IMR-90 (cell line): Measurements from ENCODE around the gene MRPS5. TPM values are rescaled to one million over a fixed set of nuclear protein-coding genes. Genes with fewer than 3 reads are reported as not detected.

Experiments
- ATAC-seq: fragments of 200-7000 bp; cut with Tn5 transposase; 2 replicates; pipeline ENCODE4 v1.9.1; 2020; ENCODE audit warnings: low read depth, mild to moderate bottlenecking, moderate library complexity
- BruUV-seq: library from RNA; stranded (reverse); fragments of 400-500 nt; replicated peaks from 2 replicates; lab custom pipeline; 2021; lab: Mats Ljungman, UMichigan
- CTCF ChIA-PET: fragments of 300-600 bp; formaldehyde crosslinking; extraction: SDS; loops from one replicate; lab custom pipeline; 2021; ENCODE audit warnings: antibody characterized with exemption; lab: Yijun Ruan, JAX
- POLR2A ChIA-PET: fragments of 300-600 bp; sonication (Branson Sonifier 250); formaldehyde crosslinking; loops from one replicate; lab custom pipeline; 2022; ENCODE audit warnings: antibody characterized with exemption; ENCODE audit not compliant: unreplicated experiment; lab: Charles Lee
- DNase-seq: peaks from one replicate; pipeline ENCODE4 v3.0.0; 2013
- H2AFZ ChIP-seq: replicated peaks from 2 replicates; pipeline ENCODE3; 2013; ENCODE audit warnings: low read length, mild to moderate bottlenecking; ENCODE audit not compliant: poor library complexity
- H2AK5ac ChIP-seq: 2 replicates; pipeline ENCODE4 v1.6.1; 2013; ENCODE audit warnings: low read depth, low read length, inconsistent platforms
- H2AK9ac ChIP-seq: replicated peaks from 2 replicates; pipeline ENCODE3; 2013; ENCODE audit warnings: mild to moderate bottlenecking, low read depth, low read length, moderate library complexity; ENCODE audit not compliant: poor library complexity
- H2BK120ac ChIP-seq: 2 replicates; pipeline ENCODE4 v1.6.1; 2013; ENCODE audit warnings: low read depth, low read length, inconsistent platforms
- H2BK15ac ChIP-seq: 3 replicates; pipeline ENCODE4 v1.6.1; 2013; ENCODE audit warnings: low read depth, low read length, inconsistent platforms
- H2BK20ac ChIP-seq: 2 replicates; pipeline ENCODE4 v1.6.1; 2013; ENCODE audit warnings: low read depth, mild to moderate bottlenecking, inconsistent platforms, low read length, moderate library complexity
- H2BK5ac ChIP-seq: 2 replicates; pipeline ENCODE4 v1.6.1; 2013; ENCODE audit warnings: mild to moderate bottlenecking, low read depth, low read length, inconsistent platforms; ENCODE audit not compliant: poor library complexity, severe bottlenecking
- H3K14ac ChIP-seq: replicated peaks from 2 replicates; pipeline ENCODE4 v1.6.1; 2013; ENCODE audit warnings: low read depth, low read length, inconsistent platforms
- H3K18ac ChIP-seq: 2 replicates; pipeline ENCODE4 v1.6.1; 2013; ENCODE audit warnings: low read depth, low read length, control low read depth
- H3K23ac ChIP-seq: 2 replicates; pipeline ENCODE4 v1.6.1; 2013; ENCODE audit warnings: low read depth, low read length, inconsistent platforms
- H3K27ac ChIP-seq: 2 replicates; pipeline ENCODE4 v1.5.1; 2013; ENCODE audit warnings: mild to moderate bottlenecking, control low read depth, low read length; ENCODE audit not compliant: insufficient read depth
- H3K27me3 ChIP-seq: 2 replicates; pipeline ENCODE4 v1.6.1; 2013; ENCODE audit warnings: low read length; ENCODE audit not compliant: control insufficient read depth, insufficient read depth
- H3K36me3 ChIP-seq: 2 replicates; pipeline ENCODE4 v1.6.1; 2013; ENCODE audit warnings: low read length, mixed read lengths; ENCODE audit not compliant: control insufficient read depth, insufficient read depth
- H3K4ac ChIP-seq: 2 replicates; pipeline ENCODE4 v1.6.1; 2013; ENCODE audit warnings: low read depth, low read length, inconsistent platforms
- H3K4me1 ChIP-seq: 2 replicates; pipeline ENCODE4 v1.6.1; 2013; ENCODE audit warnings: low read length, mixed read lengths; ENCODE audit not compliant: control insufficient read depth, insufficient read depth
- H3K4me2 ChIP-seq: 2 replicates; pipeline ENCODE4 v1.6.1; 2013; ENCODE audit warnings: low read depth, mild to moderate bottlenecking, control low read depth, low read length, moderate library complexity
- H3K4me3 ChIP-seq: 2 replicates; pipeline ENCODE4 v1.5.1; 2013; ENCODE audit warnings: low read depth, mild to moderate bottlenecking, control low read depth, low read length, moderate library complexity; ENCODE audit not compliant: insufficient read depth
- H3K56ac ChIP-seq: 2 replicates; pipeline ENCODE4 v1.6.1; 2013; ENCODE audit warnings: low read length, inconsistent platforms; ENCODE audit not compliant: insufficient read depth; ENCODE audit errors: extremely low read depth
- H3K79me1 ChIP-seq, 2 experiments: 2 replicates each; pipeline ENCODE4 v1.6.1; 2013; ENCODE audit warnings: low read length in 2 of 2, inconsistent platforms in 1 of 2, low read depth in 1 of 2
- H3K9ac ChIP-seq: 2 replicates; pipeline ENCODE4 v1.6.1; 2013; ENCODE audit warnings: low read depth, low read length, control low read depth
- H3K9me1 ChIP-seq: 2 replicates; pipeline ENCODE4 v1.6.1; 2013; ENCODE audit warnings: low read length, inconsistent platforms; ENCODE audit not compliant: insufficient read depth
- H3K9me3 ChIP-seq: 2 replicates; pipeline ENCODE4 v1.6.1; 2013; ENCODE audit warnings: low read length; ENCODE audit not compliant: control insufficient read depth, insufficient read depth
- H4K20me1 ChIP-seq: 2 replicates; pipeline ENCODE4 v1.6.1; 2013; ENCODE audit warnings: low read length, inconsistent platforms; ENCODE audit not compliant: insufficient read depth
- H4K5ac ChIP-seq: 2 replicates; pipeline ENCODE4 v1.6.1; 2013; ENCODE audit warnings: mild to moderate bottlenecking, low read depth, low read length, control low read depth
- H4K8ac ChIP-seq, 2 experiments: 2 replicates each; pipeline ENCODE4 v1.6.1; 2013; ENCODE audit warnings: low read depth in 2 of 2, low read length in 2 of 2, control low read depth in 1 of 2, inconsistent platforms in 1 of 2
- H4K91ac ChIP-seq: 2 replicates; pipeline ENCODE4 v1.6.1; 2013; ENCODE audit warnings: low read depth, low read length, inconsistent platforms; ENCODE audit not compliant: insufficient read depth
- SMC3 ChIP-seq: fragments of 150-350 bp; IDR thresholded peaks from 2 replicates; pipeline ENCODE4 v1.6.1; 2016; ENCODE audit warnings: low read depth, mild to moderate bottlenecking, antibody characterized with exemption, low read length, moderate library complexity
- WGBS, 2 experiments: methylation state at CpG; one replicate each; pipeline versions ENCODE4 v1.1.5 to v1.1.7; 2013; ENCODE audit warnings: missing lambda C conversion rate in 2 of 2; ENCODE audit not compliant: insufficient read length in 1 of 2; ENCODE audit errors: extremely low coverage in 2 of 2; 5-methylcytosine and 5-hydroxymethylcytosine counted together
- dilution Hi-C: fragments of 300-500 bp; cut with HindIII; formaldehyde crosslinking; loops from one replicate; pipeline ENCODE4 v1.14.3; 2018; ENCODE audit warnings: low sequenced_read_pairs; ENCODE audit not compliant: unreplicated experiment
- in situ Hi-C: fragments of 300-500 bp; cut with MboI; formaldehyde crosslinking; loops from 3 replicates; pipeline ENCODE4 v1.14.3; 2019; ENCODE audit warnings: low sequenced_read_pairs, inconsistent platforms, mixed read lengths
- intact Hi-C: fragments of 100-400 bp; cut with micrococcal nuclease; formaldehyde crosslinking; loops from 2 replicates; pipeline ENCODE4 v1.10.0; 2022
- polyA plus RNA-seq, 3 experiments: library from polyadenylated mRNA; depleted of rRNA; stranded (reverse); fragments of >200 nt; gene quantifications; 2 replicates each; pipeline ENCODE4 v1.2.3, GENCODE V29; 2012; ENCODE audit warnings: low replicate concordance in 1 of 3
- total RNA-seq: library from RNA; depleted of rRNA; stranded (reverse); fragments of >200 nt; gene quantifications from 2 replicates; pipeline ENCODE4 v1.2.3, GENCODE V29; 2012
- TF ChIP-seq, protein P1 (sequence below): conservative IDR thresholded peaks from 2 replicates; pipeline ENCODE4 v1.5.1; 2012; ENCODE audit warnings: mild to moderate bottlenecking, low read depth, low read length, improper control_type of control experiment

MRPS5 gene
- total and polyA plus RNA-seq, 2 of the 4 experiments (the other 2 are of a cell fraction) = 27.6 to 44.1 TPM

DNA sequence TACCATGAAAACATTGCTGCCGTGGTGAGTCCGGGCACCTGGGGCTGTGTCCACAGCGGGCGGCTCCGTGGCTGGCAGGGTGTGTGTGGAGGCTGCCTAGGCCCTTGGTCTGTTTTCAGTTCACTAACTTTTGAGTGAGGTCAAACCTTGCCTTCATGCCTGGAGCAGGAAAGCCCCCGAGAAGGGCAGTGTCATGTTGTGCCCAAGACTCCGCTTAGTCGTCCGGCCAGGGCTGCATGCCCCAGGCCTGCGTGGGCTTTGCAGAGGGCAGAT lies 72.0 kb downstream of the MRPS5 start:
- ChIA-PET POLR2A (no interaction called here), CTCF (no interaction called here)
- H3K9me3 ChIP-seq = no peaks in the 10 kb centered on the region
- no peak overlapping the region for H2AFZ ChIP-seq
- dilution Hi-C loops (no loop called here), in situ Hi-C loops (no loop called here), intact Hi-C loops (no loop called here)
- no TSS peak for BruUV-seq
- WGBS, 2 experiments = no CpG with 5 or more reads among the region's 10 CpGs
- H2AK9ac ChIP-seq = no peak overlapping the region
- no peak overlapping the region for H3K14ac ChIP-seq
- H3K36me3 ChIP-seq = no peaks in the 10 kb centered on the region
- H2BK15ac ChIP-seq = no peak overlapping the region
- H3K4me2 ChIP-seq = no peak overlapping the region
- H4K20me1 ChIP-seq = no peaks in the 10 kb centered on the region
- H3K4me1 ChIP-seq = peaks cover 1% of the 10 kb centered on the region; the same call in 1 of the 2 replicates
- no peak overlapping the region for H4K91ac ChIP-seq
- DNase-seq (no peak), ATAC-seq (no peak)
- no peak overlapping the region for H4K5ac ChIP-seq
- no peak overlapping the region for H3K23ac ChIP-seq
- no peak overlapping the region for H2BK20ac ChIP-seq
- H3K18ac ChIP-seq = no peak overlapping the region
- H3K27me3 ChIP-seq = peaks cover 31% of the 10 kb centered on the region; the same call in 1 of the 2 replicates
- H3K9ac ChIP-seq = no peak overlapping the region
- no peaks in the 10 kb centered on the region for H3K79me1 ChIP-seq
- H3K4ac ChIP-seq = no peak overlapping the region
- no peak overlapping the region for H3K4me3 ChIP-seq
- TF ChIP-seq SMC3 = no peak
- TF ChIP-seq, protein P1, sequence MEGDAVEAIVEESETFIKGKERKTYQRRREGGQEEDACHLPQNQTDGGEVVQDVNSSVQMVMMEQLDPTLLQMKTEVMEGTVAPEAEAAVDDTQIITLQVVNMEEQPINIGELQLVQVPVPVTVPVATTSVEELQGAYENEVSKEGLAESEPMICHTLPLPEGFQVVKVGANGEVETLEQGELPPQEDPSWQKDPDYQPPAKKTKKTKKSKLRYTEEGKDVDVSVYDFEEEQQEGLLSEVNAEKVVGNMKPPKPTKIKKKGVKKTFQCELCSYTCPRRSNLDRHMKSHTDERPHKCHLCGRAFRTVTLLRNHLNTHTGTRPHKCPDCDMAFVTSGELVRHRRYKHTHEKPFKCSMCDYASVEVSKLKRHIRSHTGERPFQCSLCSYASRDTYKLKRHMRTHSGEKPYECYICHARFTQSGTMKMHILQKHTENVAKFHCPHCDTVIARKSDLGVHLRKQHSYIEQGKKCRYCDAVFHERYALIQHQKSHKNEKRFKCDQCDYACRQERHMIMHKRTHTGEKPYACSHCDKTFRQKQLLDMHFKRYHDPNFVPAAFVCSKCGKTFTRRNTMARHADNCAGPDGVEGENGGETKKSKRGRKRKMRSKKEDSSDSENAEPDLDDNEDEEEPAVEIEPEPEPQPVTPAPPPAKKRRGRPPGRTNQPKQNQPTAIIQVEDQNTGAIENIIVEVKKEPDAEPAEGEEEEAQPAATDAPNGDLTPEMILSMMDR = no peak
- no peak overlapping the region for H3K27ac ChIP-seq
- no peak overlapping the region for H2BK5ac ChIP-seq
- no peak overlapping the region for H2AK5ac ChIP-seq
- H4K8ac ChIP-seq = no peak overlapping the region
- no peak overlapping the region for H2BK120ac ChIP-seq
- no peak overlapping the region for H3K56ac ChIP-seq
- 0 out of 2 replicates have a peak, but pooled peaks cover 3% of the 10 kb centered on the region for H3K9me1 ChIP-seq
